ENCODE measurements around the gene CDH23.
"Not testable (repeated sequence)": the region's sequence is repeated elsewhere in the genome, so short reads cannot be mapped to it uniquely, and the experiment has no call there.

The CDH23 gene

DNA sequence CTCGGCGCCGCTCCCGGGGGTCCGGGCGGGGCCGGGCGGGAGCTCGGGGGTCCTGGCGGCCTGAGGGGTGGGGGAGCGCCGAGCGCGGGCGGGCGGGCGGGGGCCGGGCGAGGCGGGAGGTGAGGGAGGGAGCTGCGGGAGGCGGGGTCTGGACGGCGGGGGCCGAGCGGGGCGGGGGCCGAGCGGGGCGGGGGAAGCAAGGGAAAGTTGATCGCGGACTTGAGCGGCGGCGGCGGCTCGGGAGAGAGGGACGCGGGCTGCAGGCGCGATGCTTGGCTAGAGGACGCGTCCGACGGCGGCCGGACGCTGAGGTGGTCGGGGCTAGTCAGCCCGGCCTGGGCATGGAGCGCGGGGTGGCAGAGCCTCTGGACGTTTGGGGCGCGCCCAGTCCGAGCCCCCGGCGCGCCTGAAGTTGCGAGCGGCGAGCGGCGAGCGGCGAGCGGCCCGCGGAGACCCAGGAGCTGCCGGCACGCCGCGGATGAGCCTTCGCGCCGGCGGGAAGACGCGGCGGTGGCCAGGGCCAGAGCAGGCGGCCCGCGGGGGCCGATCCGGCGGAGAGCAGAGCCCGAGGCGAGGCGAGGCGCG, at the start of gene CDH23:
Gene CDH23, plus strand, starts transcription at position 210 of the 585 bp plus-strand sequence. CDS start 42,912 bp downstream, outside the sequence.
- no peak for DNase-seq

DNA sequence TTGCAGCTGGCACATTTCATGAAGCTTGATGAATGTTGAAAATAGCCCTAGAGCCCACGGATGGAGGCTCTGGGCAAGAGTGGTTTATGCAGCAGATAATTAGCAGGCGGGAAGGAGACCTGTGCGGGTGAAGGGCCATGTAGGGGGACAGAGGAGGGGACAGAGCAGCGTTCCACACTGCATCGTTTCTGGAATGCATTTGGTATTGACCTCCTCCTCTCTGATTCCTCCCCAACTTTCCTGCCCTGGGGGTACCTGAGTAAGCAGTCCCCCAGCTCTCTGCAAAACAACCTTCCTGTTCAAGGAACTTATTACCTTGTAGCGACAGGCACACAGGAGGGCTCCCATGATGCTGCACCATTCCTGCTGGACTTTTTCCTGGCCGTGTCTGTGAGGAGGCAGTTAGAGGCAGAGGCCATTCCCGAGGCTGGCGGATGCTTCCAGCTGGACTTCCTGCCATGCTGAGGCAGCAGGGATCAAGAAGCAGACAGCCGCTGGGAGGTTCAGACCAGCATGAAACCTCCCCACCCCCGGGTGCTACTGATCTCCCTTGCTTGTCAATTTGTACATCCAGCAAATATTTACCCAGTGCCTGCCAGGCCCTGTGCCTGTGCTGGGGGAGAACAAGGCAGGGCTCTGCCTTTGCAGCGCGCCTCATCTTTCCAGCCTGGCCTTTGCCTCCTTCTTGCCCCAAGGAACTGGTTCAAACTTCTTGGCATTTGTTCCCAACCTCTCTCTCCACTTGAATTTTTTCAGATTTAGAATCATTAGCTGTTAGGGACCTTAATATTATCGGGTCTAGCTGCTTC, 48.9 kb upstream of the CDH23 start:
- DNase-seq, result no peak

DNA sequence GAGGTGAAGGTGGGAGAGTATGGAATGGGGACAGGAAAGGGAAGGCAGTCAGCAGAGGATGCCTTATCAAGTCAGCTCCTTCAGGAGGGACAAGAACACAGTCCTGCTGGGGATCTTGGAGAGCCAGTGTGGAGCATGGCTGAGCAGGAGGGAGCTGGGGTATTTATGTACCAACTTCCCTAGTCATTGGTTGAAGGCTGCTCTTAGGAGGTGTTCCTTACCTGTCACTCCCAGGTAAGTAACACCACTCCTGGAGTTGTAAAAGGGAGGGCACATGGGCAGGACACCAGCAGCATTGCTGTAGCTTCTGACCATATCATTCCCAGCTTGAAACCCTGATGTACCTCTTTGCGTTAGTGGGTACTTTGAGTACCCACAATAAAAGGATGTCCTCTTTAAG, 47.9 kb upstream of the CDH23 start:
- no peak for DNase-seq

DNA sequence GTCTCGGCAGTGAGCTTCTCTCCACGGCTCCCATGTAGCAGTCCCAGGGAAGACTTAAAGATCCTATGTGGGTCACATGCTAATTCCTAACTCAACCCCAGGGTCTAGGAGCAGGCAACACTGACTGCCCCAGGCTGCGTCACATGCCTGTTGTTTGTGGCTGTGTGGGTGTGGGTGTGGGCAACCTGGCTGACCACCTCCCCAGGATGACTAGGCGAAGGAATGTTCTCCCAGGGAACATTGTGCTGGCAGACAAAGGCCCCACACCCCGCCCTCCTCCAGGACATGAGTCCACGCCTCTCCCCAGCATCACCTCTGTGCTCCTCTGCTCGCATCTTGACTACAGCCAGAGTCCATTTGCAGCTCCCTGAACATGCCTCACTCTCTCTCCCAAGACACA, 47.3 kb upstream of the CDH23 start:
- no peak for DNase-seq

DNA sequence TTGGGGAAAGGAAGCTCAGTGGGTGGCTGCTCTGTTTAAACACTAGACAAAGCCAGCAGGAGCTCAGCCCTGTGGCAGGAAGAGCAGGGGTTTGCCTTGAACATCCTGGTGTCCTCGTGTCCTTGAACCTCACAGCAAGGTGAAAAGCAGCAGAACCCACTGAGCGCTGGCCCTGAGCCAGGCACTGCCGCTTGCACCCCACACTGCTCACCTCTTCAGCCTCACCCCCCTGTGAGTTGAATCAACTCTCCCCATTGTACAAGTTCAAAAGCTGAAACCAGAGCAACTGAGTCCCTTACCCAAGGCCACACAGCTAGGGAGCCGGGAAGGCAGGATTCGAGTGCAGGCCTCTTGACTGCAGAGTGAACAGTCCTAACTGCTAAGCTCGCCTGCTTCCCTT, 45.6 kb upstream of the CDH23 start:
- no peak for DNase-seq

DNA sequence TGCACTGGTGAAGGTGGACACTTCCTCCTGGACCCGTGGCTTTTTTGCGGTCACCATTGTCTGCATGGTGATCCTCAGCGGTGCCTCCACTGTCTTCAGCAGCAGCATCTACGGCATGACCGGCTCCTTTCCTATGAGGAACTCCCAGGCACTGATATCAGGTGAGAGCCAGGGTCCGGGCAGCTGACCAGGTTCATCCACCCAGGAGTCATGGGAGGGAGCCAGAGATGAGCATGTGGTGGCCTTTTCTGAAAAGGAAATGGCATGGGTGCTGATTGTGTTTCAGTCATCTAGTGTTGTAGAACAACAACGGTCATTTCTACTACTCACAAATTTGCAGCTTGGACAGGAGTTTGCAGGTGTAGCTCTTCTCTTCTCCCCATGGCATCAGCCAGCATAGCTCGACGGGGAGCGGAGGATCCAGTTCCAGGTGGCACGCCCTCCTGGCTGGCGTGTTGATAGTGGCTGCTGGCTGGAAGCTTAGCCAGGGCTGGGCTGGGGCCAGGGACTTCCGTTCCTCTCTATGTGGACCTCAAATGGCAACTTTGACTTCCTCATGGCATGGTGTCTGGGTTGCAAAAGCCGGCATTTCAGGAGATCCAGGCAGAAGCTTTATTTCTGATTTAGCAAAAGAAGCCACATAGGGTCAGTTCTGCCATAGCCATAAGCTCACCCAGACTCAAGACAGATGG, 44.9 kb upstream of the CDH23 start:
- no peak for DNase-seq

DNA sequence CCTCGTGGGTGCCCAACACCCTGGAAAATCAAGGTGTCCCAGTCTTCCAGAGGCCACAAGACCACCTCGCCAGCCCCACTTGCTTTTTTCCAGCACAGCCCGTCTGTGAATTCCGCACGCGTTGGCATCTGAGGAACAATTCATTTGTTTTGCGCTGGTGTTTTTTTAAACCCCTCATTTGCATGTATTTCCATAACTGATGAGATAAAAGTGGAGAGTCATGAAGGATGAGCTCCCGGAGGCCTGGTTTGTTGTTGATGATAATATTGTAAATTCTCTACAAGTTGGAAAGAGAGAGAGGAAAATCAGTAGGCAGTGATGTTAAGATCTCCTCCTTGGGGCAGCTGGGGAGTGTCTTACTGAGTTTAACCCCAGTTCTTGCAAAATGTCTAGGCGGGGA, 43.1 kb upstream of the CDH23 start:
- DNase-seq, result no peak

DNA sequence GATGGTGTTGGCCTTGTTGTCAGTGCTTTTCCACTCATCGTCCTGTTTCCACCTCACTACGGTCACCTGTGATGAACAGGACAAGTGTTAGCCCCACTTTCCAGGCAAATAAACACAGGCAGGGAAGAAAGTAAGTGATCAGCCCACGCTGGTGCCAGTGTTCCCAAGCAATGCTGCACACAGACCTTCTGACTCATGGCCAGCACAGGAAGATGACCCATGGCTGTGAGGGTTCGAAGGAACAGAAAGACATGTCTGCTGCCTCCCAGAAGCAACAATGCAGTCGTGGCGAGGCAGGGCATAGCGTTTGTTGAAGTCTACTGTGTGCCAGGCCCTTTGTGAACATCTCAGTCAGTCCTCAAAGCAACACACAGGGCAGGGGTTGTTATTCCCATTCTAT, 41.9 kb upstream of the CDH23 start:
- no peak for DNase-seq

DNA sequence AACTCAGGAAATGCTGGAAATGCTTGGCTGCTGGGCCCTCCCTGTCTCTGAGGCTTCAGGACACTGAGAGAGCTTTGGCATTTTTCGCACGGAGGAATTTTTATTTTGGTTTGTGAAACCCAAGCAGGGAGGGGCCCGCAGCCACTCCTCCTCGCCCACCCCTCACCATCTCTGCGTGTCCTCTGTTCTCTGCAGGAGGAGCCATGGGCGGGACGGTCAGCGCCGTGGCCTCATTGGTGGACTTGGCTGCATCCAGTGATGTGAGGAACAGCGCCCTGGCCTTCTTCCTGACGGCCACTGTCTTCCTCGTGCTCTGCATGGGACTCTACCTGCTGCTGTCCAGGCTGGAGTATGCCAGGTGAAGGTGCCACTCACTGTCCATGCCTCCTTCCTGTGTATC, 40.8 kb upstream of the CDH23 start:
- no peak for DNase-seq

DNA sequence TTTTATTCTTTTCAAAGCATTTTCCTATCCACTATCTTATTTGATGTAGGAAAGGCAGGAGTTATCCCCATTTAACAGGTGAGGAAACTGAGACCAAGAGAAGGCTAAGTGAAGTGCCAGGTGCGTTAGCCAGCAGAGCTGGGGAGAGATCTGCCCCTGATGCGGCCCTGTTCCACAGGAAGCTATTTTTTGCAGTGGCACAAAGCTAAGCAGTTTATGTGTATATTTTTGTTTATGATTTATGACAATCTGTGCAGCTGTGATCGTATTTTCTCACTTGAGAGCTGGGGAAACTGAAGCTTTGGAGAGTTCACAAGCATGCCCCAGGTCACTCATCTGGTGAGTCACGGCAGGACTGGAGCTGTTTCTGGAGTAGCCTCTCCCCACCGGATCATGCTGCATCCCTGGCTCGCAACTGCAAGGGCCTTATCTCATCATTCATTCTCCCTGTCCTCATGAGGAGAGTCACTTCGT, 38.9 kb upstream of the CDH23 start:
- no peak for DNase-seq

DNA sequence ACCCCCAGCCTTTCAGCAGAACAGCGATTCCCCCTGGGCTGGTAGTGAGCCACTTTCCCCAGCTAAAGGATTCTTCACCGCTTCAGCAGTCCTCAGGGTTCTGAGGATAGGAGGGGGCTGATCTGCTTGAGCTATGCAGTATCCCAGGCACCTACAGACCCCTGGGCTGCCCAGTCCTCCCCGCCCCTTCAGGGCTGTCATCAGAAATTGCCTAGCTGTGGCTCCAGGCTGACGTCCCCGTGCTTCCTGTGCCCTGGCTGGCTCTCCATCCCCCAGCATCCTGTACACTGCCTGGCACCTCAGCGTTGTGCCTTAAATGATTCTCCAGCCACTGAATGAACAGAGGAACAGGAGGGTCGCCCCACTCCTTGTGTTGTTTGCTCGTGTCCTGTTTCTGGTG, 38.4 kb upstream of the CDH23 start:
- DNase-seq, result no peak

DNA sequence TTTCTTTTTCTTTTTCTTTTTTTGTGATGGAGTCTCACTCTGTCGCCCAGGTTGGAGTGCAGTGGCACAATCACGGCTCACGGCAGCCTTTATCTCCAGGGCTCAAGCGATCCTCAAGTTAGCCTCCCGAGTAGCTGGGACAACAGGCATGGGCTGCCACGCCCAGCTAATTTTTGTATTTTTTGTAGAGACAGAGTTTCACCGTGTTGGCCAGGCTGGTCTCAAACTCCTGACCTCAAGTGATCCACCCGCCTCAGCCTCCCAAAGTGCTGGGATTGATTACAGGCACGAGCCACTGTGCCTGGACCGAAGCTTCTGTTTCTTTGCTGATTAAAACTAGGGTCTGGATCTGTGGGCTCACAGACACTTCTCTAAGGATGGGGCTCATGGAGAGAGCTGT, 37.8 kb upstream of the CDH23 start:
- DNase-seq, result not testable (repeated sequence)

DNA sequence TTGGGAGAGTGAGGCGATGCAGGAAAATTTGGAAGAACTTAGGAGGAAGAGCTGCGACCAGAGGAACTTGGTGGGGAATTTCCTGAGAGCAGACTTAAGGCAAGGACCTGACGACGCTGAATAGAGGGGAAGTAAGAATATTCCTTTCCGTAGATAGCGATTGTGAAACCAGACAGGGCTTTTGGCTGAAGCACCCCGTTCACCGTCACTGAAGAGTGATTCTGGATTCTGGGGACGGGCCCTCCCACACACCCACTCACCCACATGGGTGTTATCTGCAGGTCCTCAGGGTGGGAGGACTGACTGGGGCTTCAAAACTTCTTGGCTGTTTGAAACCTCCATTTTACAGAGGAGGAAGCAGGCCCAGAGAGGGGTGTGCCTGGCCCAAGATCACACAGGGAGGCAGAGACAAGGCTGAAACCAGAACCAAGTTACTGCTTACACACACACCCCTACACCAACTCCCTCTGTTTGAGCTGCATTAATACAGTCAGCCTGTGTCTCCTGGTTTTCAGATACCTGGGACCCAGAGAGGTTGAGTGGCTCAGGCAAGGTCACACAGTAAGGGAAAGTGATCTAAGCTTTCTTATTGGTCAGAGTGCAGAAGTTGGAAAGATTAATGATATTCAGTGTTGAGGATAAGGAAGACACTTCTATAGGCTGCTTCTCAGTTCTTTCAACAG, 37.2 kb upstream of the CDH23 start:
- no peak for DNase-seq

DNA sequence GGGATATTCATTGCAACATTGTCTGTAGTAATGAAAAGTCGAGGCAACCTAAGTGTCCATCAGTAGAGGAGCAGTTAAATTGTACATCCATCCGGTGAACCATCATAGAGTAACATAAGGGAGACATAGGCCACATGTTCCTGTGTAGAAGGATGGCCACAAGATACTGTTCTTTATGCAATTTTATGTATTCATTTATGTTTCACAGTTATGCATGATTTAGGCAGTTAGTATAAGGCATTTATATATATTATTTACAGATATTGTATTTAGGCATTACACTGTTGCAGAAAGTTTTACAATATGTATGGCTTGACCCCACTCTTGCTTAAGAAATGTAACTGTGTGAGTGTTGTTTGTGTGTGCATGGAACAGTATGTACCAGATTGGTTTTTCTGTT, 36.0 kb upstream of the CDH23 start:
- no peak for DNase-seq

DNA sequence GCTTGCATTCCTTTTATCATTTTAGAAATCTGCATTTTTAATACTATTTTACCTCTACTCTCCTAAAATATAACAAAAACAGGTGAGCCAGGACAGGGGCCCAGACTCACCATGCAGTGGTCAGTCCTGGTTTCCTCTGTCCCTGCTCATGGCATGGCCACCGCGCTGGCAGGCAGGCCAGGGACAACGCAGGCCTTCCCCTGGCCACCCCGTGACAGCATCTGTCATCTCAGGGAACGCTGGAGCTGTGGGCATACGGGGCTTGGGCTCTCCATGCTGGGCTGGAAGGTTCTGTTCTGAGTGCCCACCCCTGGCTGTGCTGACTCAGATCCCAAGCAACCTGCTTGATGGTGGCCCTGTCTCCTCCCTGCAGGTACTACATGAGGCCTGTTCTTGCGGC, 35.1 kb upstream of the CDH23 start:
- DNase-seq, result no peak

DNA sequence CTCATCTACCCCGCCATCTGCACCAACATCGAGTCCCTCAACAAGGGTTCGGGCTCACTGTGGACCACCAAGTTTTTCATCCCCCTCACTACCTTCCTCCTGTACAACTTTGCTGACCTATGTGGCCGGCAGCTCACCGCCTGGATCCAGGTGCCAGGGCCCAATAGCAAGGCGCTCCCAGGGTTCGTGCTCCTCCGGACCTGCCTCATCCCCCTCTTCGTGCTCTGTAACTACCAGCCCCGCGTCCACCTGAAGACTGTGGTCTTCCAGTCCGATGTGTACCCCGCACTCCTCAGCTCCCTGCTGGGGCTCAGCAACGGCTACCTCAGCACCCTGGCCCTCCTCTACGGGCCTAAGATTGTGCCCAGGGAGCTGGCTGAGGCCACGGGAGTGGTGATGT, 34.6 kb upstream of the CDH23 start:
- DNase-seq, result no peak

DNA sequence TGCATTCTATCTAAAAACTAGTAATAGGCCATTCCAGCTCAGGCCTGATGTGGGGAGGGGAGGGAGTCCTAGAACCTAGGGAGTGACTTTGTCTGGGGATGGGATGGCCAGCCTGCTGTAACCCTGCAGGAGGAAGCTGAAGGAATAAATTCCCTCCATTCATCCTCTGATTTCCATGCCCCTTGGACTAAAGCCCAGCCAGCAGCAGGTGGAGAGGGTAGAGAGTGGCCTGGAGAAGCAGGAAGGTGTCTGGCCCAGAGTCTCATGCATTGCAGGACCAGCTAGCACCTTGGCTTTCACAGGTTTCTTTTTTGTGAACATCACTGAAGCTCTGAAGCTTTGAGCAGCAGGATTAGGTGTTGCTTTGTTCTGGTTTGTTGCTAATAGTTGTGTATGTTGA, 32.8 kb upstream of the CDH23 start:
- DNase-seq, result no peak

DNA sequence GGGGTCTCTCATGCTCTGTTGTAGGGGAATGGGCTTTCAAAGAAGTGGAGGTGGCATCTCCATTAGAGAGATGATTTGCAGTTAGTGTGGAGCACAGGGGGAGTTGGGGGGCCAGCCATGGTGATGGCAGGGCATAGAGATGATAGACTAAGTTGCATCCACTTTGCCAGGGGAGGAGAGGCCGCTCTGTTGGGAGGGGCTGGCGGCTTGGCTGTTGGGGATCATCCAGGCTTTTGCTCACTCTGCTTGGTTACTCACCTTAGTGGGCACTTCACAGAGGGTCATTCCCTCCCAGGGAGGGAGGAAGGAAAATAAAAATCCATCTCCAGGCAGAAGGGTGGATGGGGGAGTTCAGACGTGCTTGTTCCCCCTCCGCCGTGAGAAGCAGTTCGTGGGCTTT, 31.4 kb upstream of the CDH23 start:
- no peak for DNase-seq

DNA sequence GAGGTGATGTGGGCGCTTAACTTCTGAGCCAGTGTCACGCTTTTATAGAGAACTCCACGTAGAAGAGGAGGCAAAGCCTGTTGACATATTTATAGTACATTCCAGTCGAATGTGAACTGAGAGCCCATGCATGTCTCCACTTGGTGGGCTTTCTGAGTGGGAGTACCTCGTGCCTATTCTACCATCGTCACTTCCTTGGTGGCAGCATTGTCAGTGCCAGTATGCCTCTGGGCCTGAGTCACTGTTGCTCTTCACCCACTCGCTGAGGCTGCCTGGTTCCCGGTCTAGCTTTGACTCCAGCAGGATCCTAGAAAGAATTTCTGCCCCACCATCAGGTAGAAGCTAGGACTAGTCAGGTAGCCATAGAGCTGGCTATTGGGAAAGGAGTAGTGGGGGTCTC, 30.0 kb upstream of the CDH23 start:
- no peak for DNase-seq

DNA sequence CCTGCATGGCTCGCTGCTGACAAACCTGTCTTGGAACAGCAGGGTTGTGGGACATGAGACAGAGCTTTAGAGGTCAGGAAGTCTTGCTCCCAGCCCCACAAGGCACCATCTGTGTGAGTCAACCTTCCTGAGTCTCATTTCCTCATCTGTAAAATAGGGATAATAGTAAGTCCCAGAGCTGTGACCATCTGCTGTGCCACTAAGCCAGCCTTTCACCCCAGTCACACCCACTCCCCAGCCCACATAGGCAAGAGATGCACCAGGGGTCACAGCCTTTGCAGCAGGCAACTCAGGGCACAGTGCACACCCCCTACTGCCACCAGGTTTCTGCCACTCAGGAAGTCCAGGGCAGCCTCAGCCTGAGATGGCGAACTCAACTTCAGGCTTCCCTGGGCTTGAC, 29.4 kb upstream of the CDH23 start:
- no peak for DNase-seq

DNA sequence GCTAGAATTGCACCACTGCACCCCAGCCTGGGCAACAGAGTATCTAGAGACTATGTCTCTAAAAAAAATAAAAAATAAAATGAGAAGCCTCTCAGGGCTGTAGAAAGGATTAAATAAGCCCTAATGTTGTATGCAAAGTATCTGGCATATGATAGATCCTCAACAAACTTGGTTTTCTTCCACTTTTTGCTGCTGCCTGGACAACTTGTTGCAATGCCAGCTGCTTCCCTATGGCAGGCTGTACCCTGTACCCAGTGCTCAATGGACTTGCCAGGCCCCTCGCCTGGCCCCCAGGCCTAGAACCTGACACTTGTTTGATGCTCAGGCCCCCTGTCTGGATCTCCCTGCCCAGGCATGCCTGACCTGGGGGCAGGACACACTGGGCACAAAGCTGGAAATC, 28.5 kb upstream of the CDH23 start:
- DNase-seq, result no peak

DNA sequence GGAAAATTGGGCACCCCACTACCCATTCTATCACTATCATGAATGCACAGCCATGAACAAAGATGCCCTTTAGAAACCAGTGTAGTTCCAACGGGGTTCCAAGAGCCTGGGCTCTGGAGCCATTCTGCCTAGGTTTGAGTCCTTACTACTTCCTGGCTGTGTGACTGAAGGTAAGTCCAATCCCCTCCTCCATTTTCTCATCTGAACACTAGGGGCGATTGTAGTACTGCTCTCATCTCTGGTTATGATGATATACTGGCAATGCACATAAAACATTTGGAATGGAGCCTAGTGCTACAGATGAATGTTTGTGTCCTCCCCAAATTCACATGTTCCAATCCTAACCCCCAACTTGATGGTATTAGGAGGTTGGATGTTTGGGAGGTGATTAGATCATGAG, 28.1 kb upstream of the CDH23 start:
- no peak for DNase-seq

DNA sequence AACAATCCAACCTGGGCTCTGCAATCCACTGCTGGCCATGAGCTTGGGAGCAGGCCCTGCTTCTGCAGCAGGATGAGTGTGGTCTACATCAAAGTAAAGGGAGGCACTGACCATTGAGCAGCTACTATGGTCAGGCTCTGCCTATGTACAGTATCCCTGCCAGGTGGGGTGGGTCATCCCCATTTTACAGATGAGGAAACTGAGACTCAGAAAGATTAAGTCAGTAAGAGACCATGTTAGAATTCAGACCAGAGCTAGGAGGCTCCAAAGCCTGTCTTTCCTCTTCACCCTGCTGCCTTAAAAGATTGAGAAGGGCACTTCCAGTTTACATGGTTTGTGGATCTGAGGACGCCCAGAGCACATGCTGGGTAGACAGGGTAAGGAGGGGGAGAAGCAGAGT, 27.1 kb upstream of the CDH23 start:
- DNase-seq, result no peak

DNA sequence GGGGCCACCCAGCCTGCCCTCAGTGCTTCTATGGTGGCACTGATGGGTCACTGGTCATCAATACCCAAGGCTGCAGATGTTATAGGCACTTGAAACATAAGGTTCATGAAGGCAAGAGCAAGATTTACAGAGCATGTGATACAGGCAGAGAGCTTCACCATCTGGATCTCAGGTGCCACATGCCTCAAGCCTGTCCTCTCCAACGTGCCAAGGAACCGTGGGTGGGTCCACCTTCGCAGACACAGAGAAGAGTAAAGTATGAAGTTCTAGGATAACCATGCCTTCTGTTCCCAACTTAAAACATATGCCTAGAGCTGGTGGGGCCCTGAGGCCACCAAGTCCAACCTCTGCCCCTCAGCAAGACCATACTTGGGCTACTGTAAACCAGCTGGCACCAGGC, 26.7 kb upstream of the CDH23 start:
- DNase-seq, result no peak

Data from activated T-cell treated with anti-CD3 and anti-CD28 coated beads for 4 hours (primary cell).